Osteoblast (primary cell): ENCODE measurements around the gene MROH2B. TPM values are rescaled to one million over a fixed set of nuclear protein-coding genes. Genes with fewer than 3 reads are reported as not detected.

Source experiments
- DNase-seq: peaks from one replicate; pipeline ENCODE4 v3.0.0; 2011; ENCODE audit warnings: low spot score, mixed read lengths; ENCODE audit not compliant: insufficient read length; ENCODE audit errors: missing footprints
- H2AFZ ChIP-seq: 2 replicates; pipeline ENCODE4 v1.6.0; 2011; ENCODE audit warnings: mild to moderate bottlenecking, low read length
- H3K27ac ChIP-seq: 2 replicates; pipeline ENCODE4 v1.5.1; 2011; ENCODE audit warnings: mild to moderate bottlenecking, low read depth, low read length, moderate library complexity
- H3K27me3 ChIP-seq: 2 replicates; pipeline ENCODE4 v1.6.0; 2012; ENCODE audit warnings: mild to moderate bottlenecking, control low read depth, inconsistent platforms, low read length, moderate library complexity; ENCODE audit not compliant: insufficient read depth
- H3K36me3 ChIP-seq: 2 replicates; pipeline ENCODE4 v1.5.1; 2011; ENCODE audit warnings: mild to moderate bottlenecking, low read length, control low read depth, moderate library complexity; ENCODE audit not compliant: insufficient read depth
- H3K4me1 ChIP-seq: 2 replicates; pipeline ENCODE4 v1.5.1; 2011; ENCODE audit warnings: mild to moderate bottlenecking, low read length, control low read depth, moderate library complexity; ENCODE audit not compliant: insufficient read depth
- H3K4me2 ChIP-seq: 2 replicates; pipeline ENCODE4 v1.6.0; 2011; ENCODE audit warnings: mild to moderate bottlenecking, low read length; ENCODE audit not compliant: insufficient read depth
- H3K4me3 ChIP-seq: fragments of 200-600 bp; sonication (generic); 3 replicates; pipeline ENCODE4 v1.5.1; 2012; ENCODE audit warnings: mild to moderate bottlenecking, low read length, inconsistent platforms; ENCODE audit not compliant: insufficient read depth
- H3K79me2 ChIP-seq: 2 replicates; pipeline ENCODE4 v1.6.0; 2012; ENCODE audit warnings: mild to moderate bottlenecking, low read length, control low read depth, inconsistent platforms; ENCODE audit not compliant: insufficient read depth
- H3K9me3 ChIP-seq: 2 replicates; pipeline ENCODE4 v1.5.1; 2011; ENCODE audit warnings: low read depth, low read length, control low read depth
- H4K20me1 ChIP-seq: 2 replicates; pipeline ENCODE4 v1.6.0; 2012; ENCODE audit warnings: mild to moderate bottlenecking, low read length, control low read depth; ENCODE audit not compliant: insufficient read depth
- CTCF ChIP-seq: IDR thresholded peaks from 2 replicates; pipeline ENCODE4 v1.5.1; 2011; ENCODE audit warnings: mild to moderate bottlenecking, low read depth, low read length, moderate library complexity; ENCODE audit errors: extremely low read depth
- total RNA-seq: library from RNA; depleted of rRNA; stranded (reverse); fragments of >200 nt; gene quantifications from 2 replicates; pipeline ENCODE4 v1.2.3, GENCODE V29; 2012

MROH2B gene
- total RNA-seq: not detected in 2 replicates

GRCh38 chr5:41071242-41071641 lies at the start of gene MROH2B:
Gene MROH2B (minus strand): TSS chr5:41071342. CDS start chr5:41070852, 490 bp downstream.
- H3K4me1 ChIP-seq: no peaks in the 10 kb centered on the region
- no peak within 1 kb of the TSS for H3K4me2 ChIP-seq
- H3K36me3 ChIP-seq: no peaks in the 10 kb centered on the region
- H4K20me1 ChIP-seq: no peaks in the 10 kb centered on the region
- H3K79me2 ChIP-seq: no peaks in the 10 kb centered on the region
- no peaks in the 10 kb centered on the region for H3K27me3 ChIP-seq
- H3K9me3 ChIP-seq: no peaks in the 10 kb centered on the region
- H3K27ac ChIP-seq: no peak within 1 kb of the TSS
- H3K4me3 ChIP-seq: no peak within 1 kb of the TSS
- no peak within 1 kb of the TSS for H2AFZ ChIP-seq
- DNase-seq: no peak
- TF ChIP-seq CTCF: no peak

- no peaks in the 10 kb centered on the region for H4K20me1 ChIP-seq
- no peak overlapping the region for H3K4me3 ChIP-seq
- H3K4me1 ChIP-seq: no peaks in the 10 kb centered on the region
- peak; percentile 1 for DNase-seq
- H3K36me3 ChIP-seq: no peaks in the 10 kb centered on the region
- H3K4me2 ChIP-seq: no peak overlapping the region
- no peaks in the 10 kb centered on the region for H3K79me2 ChIP-seq
- H3K9me3 ChIP-seq: no peaks in the 10 kb centered on the region
- no peak overlapping the region for H2AFZ ChIP-seq
- TF ChIP-seq CTCF: no peak
- H3K27ac ChIP-seq: no peak overlapping the region
- no peaks in the 10 kb centered on the region for H3K27me3 ChIP-seq
Observed at GRCh38 chr5:41120600-41120999, 49.5 kb upstream of the MROH2B start.

GRCh38 chr5:41118177-41118576 lies 47.0 kb upstream of the MROH2B start:
- no peak for TF ChIP-seq CTCF
- Histone ChIP-seq H2AFZ (no peak overlapping the region), H3K27ac (no peak overlapping the region), H3K36me3 (no peaks in the 10 kb centered on the region), H3K79me2 (no peaks in the 10 kb centered on the region), H3K9me3 (no peaks in the 10 kb centered on the region), H4K20me1 (no peaks in the 10 kb centered on the region), H3K4me3 (no peak overlapping the region), H3K27me3 (no peaks in the 10 kb centered on the region), H3K4me1 (no peaks in the 10 kb centered on the region), H3K4me2 (no peak overlapping the region)
- DNase-seq: no peak

GRCh38 chr5:41115281-41115680 lies 44.1 kb upstream of the MROH2B start:
- no peaks in the 10 kb centered on the region for H3K79me2 ChIP-seq
- no peaks in the 10 kb centered on the region for H3K36me3 ChIP-seq
- H4K20me1 ChIP-seq: no peaks in the 10 kb centered on the region
- H3K9me3 ChIP-seq: no peaks in the 10 kb centered on the region
- no peak overlapping the region for H3K4me3 ChIP-seq
- H3K4me1 ChIP-seq: no peaks in the 10 kb centered on the region
- TF ChIP-seq CTCF: no peak
- peak overlapping the region; percentile 60 for H2AFZ ChIP-seq
- H3K27me3 ChIP-seq: no peaks in the 10 kb centered on the region
- no peak overlapping the region for H3K4me2 ChIP-seq
- H3K27ac ChIP-seq: peak overlapping the region; percentile 56
- peak; percentile 87 for DNase-seq
